ENCODE measurements around the gene GALNT5. TPM values are rescaled to one million over a fixed set of nuclear protein-coding genes. Genes with fewer than 3 reads are reported as not detected.

Gene GALNT5
- total and polyA plus RNA-seq, 10 of the 15 experiments (the other 5 are each of a cell fraction or from before 2014, with no cell fraction given) = under 0.01 to 0.25 (median 0.03) TPM; not detected in 4

DNA sequence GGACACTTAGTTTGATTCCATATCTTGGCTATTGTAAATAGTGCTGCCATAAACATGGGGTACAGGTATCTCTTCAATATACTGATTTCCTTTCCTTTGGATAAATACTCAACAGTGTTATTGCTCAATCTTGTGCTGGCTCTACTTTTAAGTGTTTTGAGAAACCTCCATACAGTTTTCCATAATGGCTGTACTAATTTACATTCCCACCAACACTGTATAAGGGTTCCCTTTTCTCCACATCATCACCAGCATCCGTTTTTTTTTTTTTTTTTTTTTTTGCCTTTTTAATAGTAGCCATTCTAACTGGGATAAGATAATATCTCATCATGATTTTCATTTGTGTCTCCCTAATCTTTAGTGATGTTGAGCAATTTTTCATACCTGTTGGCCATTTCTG is 29.9 kb upstream of the GALNT5 start:
- SMC1A ChIA-PET (ENCODE audit: uncharacterized antibody, unreplicated experiment) = no interaction called here

GRCh38 chr2:157228946-157229345 is 28.6 kb upstream of the GALNT5 start:
- intact Hi-C loops (cut with micrococcal nuclease; ENCODE audit: unreplicated experiment) = no loop called here
- no peaks in the 10 kb centered on the region for H3K4me1 ChIP-seq (ENCODE audit: control insufficient read depth, insufficient read depth, low read length)
- H3K4me3 ChIP-seq = no peak overlapping the region
- TF ChIP-seq CHD1 (IDR thresholded peaks at IDR 0.05; ENCODE audit: low read depth, low read length) (no peak), PAX8 (IDR thresholded peaks at IDR 0.05) (no peak), TCF12 (IDR thresholded peaks at IDR 0.05; ENCODE audit: low read depth, low read length) (no peak), MXI1 (IDR thresholded peaks at IDR 0.05; ENCODE audit: low read depth, low read length) (no peak), HDGF (IDR thresholded peaks at IDR 0.05) (no peak), NR2F1 (conservative IDR thresholded peaks at IDR 0.05) (no peak), CBX5 (IDR thresholded peaks at IDR 0.05; ENCODE audit: low read depth) (no peak)
- DNase-seq (ENCODE audit: low read depth, low spot score) = no peak
- no peaks in the 10 kb centered on the region for H3K9me3 ChIP-seq (replicated peaks; ENCODE audit: control insufficient read depth, insufficient read depth, low read length)
- POLR2A ChIA-PET = no interaction called here
- no peak for ATAC-seq
- H3K27me3 ChIP-seq (replicated peaks in 1 of 2; ENCODE audit: control insufficient read depth in 2 of 2, insufficient read depth in 2 of 2, low read length in 1 of 2) = no peaks in the 10 kb centered on the region
- no peaks in the 10 kb centered on the region for H3K36me3 ChIP-seq (ENCODE audit: control insufficient read depth in 2 of 2, insufficient read depth in 2 of 2, low read length in 1 of 2)
- SMC1A ChIA-PET (ENCODE audit: uncharacterized antibody, unreplicated experiment) = interaction anchor here (1.3 kb wide), 1 partner anchor 35 kb away, joined by 3 read pairs; no protein-coding TSS in a partner anchor
- H3K4me2 ChIP-seq (ENCODE audit: control insufficient read depth, insufficient read depth) = no peak overlapping the region
- H3K9ac ChIP-seq (ENCODE audit: control insufficient read depth, insufficient read depth, low read length) = no peak overlapping the region
- CTCF ChIA-PET = interaction anchor here (1.2 kb wide), 1 partner anchor 107 kb away, joined by 3 read pairs; no protein-coding TSS in a partner anchor
- H2AFZ ChIP-seq (ENCODE audit: control insufficient read depth, low read depth, low read length) = no peak overlapping the region
- H3K79me2 ChIP-seq (ENCODE audit: control insufficient read depth, insufficient read depth, low read length) = no peaks in the 10 kb centered on the region
- H3K27ac ChIP-seq (ENCODE audit: control insufficient read depth, insufficient read depth) = no peak overlapping the region
- no peaks in the 10 kb centered on the region for H4K20me1 ChIP-seq (ENCODE audit: control insufficient read depth, insufficient read depth)
- no TSS peak for BruUV-seq (replicated peaks)
- in situ Hi-C loops (cut with MboI) = no loop called here
- RAD21 ChIA-PET (ENCODE audit: unreplicated experiment) = no interaction called here
- FAIRE-seq = no peak

More for the DNA sequence above, 29.9 kb upstream of the GALNT5 start:
- no peaks in the 10 kb centered on the region for H3K27me3 ChIP-seq (replicated peaks in 1 of 2; ENCODE audit: control insufficient read depth in 2 of 2, insufficient read depth in 2 of 2, low read length in 1 of 2)
- H3K4me3 ChIP-seq = no peak overlapping the region
- CTCF ChIA-PET = no interaction called here
- DNase-seq (ENCODE audit: low read depth, low spot score) (no peak), ATAC-seq (no peak), FAIRE-seq (no peak)
- in situ Hi-C loops (cut with MboI) (no loop called here), intact Hi-C loops (cut with micrococcal nuclease; ENCODE audit: unreplicated experiment) (no loop called here)
- no peaks in the 10 kb centered on the region for H3K36me3 ChIP-seq (ENCODE audit: control insufficient read depth in 2 of 2, insufficient read depth in 2 of 2, low read length in 1 of 2)
- no peaks in the 10 kb centered on the region for H3K79me2 ChIP-seq (ENCODE audit: control insufficient read depth, insufficient read depth, low read length)
- TF ChIP-seq YBX1 (IDR thresholded peaks at IDR 0.05) (no peak), FOXM1 (IDR thresholded peaks at IDR 0.05; ENCODE audit: low read depth, low read length) (no peak), HDAC6 (IDR thresholded peaks at IDR 0.05; ENCODE audit: unreplicated experiment) (no peak), RFX5 (IDR thresholded peaks at IDR 0.05; ENCODE audit: low read depth, low read length) (no peak), CBX3 (IDR thresholded peaks at IDR 0.05; ENCODE audit: borderline replicate concordance, low read depth) (no peak), POLR2A (IDR thresholded peaks at IDR 0.05; ENCODE audit: low read depth, low read length) (no peak), EED (IDR thresholded peaks at IDR 0.05; ENCODE audit: low read depth) (no peak), POU2F2 (IDR thresholded peaks at IDR 0.05; ENCODE audit: borderline replicate concordance, low read depth, low read length) (no peak), SMAD5 (IDR thresholded peaks at IDR 0.05; ENCODE audit: low read depth) (no peak), MYB (IDR thresholded peaks at IDR 0.05; ENCODE audit: borderline replicate concordance, low read depth, low read length) (no peak)
- no peaks in the 10 kb centered on the region for H3K4me1 ChIP-seq (ENCODE audit: control insufficient read depth, insufficient read depth, low read length)
- H3K27ac ChIP-seq (ENCODE audit: control insufficient read depth, insufficient read depth) = no peak overlapping the region
- H2AFZ ChIP-seq (ENCODE audit: control insufficient read depth, low read depth, low read length) = no peak overlapping the region
- no TSS peak for BruUV-seq (replicated peaks)
- RAD21 ChIA-PET (ENCODE audit: unreplicated experiment) = no interaction called here
- WGBS (ENCODE audit: insufficient coverage, insufficient replicate concordance, low lambda C conversion rate, missing lambda C conversion rate) = 0% methylated on average over 1 of the region's 1 CpG
- POLR2A ChIA-PET = no interaction called here
- H4K20me1 ChIP-seq (ENCODE audit: control insufficient read depth, insufficient read depth) = no peaks in the 10 kb centered on the region
- no peaks in the 10 kb centered on the region for H3K9me3 ChIP-seq (replicated peaks; ENCODE audit: control insufficient read depth, insufficient read depth, low read length)
- no peak overlapping the region for H3K4me2 ChIP-seq (ENCODE audit: control insufficient read depth, insufficient read depth)
- no peak overlapping the region for H3K9ac ChIP-seq (ENCODE audit: control insufficient read depth, insufficient read depth, low read length)

Data from GM12878 (cell line).